Measurements from ENCODE around the gene ADAMTS17. TPM values are rescaled to one million over a fixed set of nuclear protein-coding genes. Genes with fewer than 3 reads are reported as not detected.

Gene ADAMTS17
- total RNA-seq, 1 experiment from 2014 or later = 1.8 TPM

DNA sequence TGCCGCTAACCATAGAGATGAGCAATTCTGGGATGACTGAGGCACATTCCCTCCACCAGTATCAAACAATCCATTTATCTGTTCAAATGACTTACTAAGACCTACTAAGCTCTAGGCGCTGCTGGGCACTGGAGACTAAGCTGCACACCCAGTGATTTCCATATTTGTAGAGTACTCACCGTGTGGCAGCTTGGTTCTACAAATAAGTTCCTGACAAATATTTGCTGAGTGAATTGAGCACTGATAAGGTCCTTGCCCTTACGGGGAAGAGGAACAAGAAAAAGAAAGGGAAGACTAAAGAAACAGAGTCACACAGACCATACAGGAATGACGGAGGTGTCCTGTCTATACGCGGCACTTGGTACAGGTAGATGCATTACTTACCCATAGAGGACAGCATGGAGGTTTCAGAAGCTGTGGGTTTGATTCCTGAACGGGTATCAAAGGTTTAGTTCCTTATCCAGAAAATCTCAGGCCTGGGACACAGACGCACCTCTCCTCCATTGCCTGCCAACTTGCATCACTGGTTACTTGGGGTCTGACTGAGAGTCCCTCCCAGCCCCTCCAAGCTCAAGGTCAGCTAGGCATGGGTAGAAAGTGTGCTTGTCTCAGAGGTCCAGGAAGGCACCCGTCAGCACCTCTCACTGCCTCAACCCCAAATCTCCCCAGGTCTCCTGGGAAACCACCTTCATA, 310.0 kb downstream of the ADAMTS17 start:
- Mint-ChIP-seq H3K36me3 (peaks cover 22% of the 10 kb centered on the region), H3K4me3 (no peak overlapping the region), H3K9me3 (peaks cover 23% of the 10 kb centered on the region), H3K27me3 (ENCODE audit: low read depth) (no peaks in the 10 kb centered on the region; the same call in 1 of the 2 replicates), H3K27ac (no peak overlapping the region; the same call in 1 of the 2 replicates), H3K4me1 (no peaks in the 10 kb centered on the region)
- ChIA-PET POLR2A (interaction anchor here (0.8 kb wide), 1 partner anchor 11 kb away, joined by 4 read pairs; no protein-coding TSS in a partner anchor), CTCF (no interaction called here)
- ATAC-seq = no peak
- DNase-seq (ENCODE audit: low spot score) = no peak
- no peak for TF ChIP-seq TP53 (CRISPR knock-in tag; IDR thresholded peaks at IDR 0.05)
- TF ChIP-seq, protein P1, sequence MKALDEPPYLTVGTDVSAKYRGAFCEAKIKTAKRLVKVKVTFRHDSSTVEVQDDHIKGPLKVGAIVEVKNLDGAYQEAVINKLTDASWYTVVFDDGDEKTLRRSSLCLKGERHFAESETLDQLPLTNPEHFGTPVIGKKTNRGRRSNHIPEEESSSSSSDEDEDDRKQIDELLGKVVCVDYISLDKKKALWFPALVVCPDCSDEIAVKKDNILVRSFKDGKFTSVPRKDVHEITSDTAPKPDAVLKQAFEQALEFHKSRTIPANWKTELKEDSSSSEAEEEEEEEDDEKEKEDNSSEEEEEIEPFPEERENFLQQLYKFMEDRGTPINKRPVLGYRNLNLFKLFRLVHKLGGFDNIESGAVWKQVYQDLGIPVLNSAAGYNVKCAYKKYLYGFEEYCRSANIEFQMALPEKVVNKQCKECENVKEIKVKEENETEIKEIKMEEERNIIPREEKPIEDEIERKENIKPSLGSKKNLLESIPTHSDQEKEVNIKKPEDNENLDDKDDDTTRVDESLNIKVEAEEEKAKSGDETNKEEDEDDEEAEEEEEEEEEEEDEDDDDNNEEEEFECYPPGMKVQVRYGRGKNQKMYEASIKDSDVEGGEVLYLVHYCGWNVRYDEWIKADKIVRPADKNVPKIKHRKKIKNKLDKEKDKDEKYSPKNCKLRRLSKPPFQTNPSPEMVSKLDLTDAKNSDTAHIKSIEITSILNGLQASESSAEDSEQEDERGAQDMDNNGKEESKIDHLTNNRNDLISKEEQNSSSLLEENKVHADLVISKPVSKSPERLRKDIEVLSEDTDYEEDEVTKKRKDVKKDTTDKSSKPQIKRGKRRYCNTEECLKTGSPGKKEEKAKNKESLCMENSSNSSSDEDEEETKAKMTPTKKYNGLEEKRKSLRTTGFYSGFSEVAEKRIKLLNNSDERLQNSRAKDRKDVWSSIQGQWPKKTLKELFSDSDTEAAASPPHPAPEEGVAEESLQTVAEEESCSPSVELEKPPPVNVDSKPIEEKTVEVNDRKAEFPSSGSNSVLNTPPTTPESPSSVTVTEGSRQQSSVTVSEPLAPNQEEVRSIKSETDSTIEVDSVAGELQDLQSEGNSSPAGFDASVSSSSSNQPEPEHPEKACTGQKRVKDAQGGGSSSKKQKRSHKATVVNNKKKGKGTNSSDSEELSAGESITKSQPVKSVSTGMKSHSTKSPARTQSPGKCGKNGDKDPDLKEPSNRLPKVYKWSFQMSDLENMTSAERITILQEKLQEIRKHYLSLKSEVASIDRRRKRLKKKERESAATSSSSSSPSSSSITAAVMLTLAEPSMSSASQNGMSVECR (CRISPR knock-in tag; IDR thresholded peaks at IDR 0.05; ENCODE audit: borderline replicate concordance) = no peak
- no peak for TF ChIP-seq ZBTB21 (CRISPR knock-in tag; IDR thresholded peaks at IDR 0.05; ENCODE audit: borderline replicate concordance)
- TF ChIP-seq JAZF1 (CRISPR knock-in tag; IDR thresholded peaks at IDR 0.05) = no peak
- no peak for TF ChIP-seq ATF1 (CRISPR knock-in tag; IDR thresholded peaks at IDR 0.05)
- TF ChIP-seq, protein P2, sequence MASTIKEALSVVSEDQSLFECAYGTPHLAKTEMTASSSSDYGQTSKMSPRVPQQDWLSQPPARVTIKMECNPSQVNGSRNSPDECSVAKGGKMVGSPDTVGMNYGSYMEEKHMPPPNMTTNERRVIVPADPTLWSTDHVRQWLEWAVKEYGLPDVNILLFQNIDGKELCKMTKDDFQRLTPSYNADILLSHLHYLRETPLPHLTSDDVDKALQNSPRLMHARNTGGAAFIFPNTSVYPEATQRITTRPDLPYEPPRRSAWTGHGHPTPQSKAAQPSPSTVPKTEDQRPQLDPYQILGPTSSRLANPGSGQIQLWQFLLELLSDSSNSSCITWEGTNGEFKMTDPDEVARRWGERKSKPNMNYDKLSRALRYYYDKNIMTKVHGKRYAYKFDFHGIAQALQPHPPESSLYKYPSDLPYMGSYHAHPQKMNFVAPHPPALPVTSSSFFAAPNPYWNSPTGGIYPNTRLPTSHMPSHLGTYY (CRISPR knock-in tag; IDR thresholded peaks at IDR 0.05) = no peak
- TF ChIP-seq, protein P3, sequence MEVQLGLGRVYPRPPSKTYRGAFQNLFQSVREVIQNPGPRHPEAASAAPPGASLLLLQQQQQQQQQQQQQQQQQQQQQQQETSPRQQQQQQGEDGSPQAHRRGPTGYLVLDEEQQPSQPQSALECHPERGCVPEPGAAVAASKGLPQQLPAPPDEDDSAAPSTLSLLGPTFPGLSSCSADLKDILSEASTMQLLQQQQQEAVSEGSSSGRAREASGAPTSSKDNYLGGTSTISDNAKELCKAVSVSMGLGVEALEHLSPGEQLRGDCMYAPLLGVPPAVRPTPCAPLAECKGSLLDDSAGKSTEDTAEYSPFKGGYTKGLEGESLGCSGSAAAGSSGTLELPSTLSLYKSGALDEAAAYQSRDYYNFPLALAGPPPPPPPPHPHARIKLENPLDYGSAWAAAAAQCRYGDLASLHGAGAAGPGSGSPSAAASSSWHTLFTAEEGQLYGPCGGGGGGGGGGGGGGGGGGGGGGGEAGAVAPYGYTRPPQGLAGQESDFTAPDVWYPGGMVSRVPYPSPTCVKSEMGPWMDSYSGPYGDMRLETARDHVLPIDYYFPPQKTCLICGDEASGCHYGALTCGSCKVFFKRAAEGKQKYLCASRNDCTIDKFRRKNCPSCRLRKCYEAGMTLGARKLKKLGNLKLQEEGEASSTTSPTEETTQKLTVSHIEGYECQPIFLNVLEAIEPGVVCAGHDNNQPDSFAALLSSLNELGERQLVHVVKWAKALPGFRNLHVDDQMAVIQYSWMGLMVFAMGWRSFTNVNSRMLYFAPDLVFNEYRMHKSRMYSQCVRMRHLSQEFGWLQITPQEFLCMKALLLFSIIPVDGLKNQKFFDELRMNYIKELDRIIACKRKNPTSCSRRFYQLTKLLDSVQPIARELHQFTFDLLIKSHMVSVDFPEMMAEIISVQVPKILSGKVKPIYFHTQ (CRISPR knock-in tag; IDR thresholded peaks at IDR 0.05) = no peak
- no peak for TF ChIP-seq ZNF121 (CRISPR knock-in tag; IDR thresholded peaks at IDR 0.05)
- TF ChIP-seq ZNF396 (CRISPR knock-in tag; IDR thresholded peaks at IDR 0.05; ENCODE audit: borderline replicate concordance) = no peak
- TF ChIP-seq TEAD1 (CRISPR knock-in tag; IDR thresholded peaks at IDR 0.05) = no peak
- TF ChIP-seq ZNF263 (CRISPR knock-in tag; IDR thresholded peaks at IDR 0.05; ENCODE audit: low read depth) = no peak
- TF ChIP-seq, protein P4, sequence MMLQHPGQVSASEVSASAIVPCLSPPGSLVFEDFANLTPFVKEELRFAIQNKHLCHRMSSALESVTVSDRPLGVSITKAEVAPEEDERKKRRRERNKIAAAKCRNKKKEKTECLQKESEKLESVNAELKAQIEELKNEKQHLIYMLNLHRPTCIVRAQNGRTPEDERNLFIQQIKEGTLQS (CRISPR knock-in tag; conservative IDR thresholded peaks at IDR 0.05) = no peak
- TF ChIP-seq, protein P5, sequence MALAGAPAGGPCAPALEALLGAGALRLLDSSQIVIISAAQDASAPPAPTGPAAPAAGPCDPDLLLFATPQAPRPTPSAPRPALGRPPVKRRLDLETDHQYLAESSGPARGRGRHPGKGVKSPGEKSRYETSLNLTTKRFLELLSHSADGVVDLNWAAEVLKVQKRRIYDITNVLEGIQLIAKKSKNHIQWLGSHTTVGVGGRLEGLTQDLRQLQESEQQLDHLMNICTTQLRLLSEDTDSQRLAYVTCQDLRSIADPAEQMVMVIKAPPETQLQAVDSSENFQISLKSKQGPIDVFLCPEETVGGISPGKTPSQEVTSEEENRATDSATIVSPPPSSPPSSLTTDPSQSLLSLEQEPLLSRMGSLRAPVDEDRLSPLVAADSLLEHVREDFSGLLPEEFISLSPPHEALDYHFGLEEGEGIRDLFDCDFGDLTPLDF (CRISPR knock-in tag; IDR thresholded peaks at IDR 0.05) = no peak
- TF ChIP-seq FOXP1 (CRISPR knock-in tag; IDR thresholded peaks at IDR 0.05; ENCODE audit: borderline replicate concordance) = no peak
- TF ChIP-seq JUN (CRISPR knock-in tag; IDR thresholded peaks at IDR 0.05) = no peak
- TF ChIP-seq, protein P6, sequence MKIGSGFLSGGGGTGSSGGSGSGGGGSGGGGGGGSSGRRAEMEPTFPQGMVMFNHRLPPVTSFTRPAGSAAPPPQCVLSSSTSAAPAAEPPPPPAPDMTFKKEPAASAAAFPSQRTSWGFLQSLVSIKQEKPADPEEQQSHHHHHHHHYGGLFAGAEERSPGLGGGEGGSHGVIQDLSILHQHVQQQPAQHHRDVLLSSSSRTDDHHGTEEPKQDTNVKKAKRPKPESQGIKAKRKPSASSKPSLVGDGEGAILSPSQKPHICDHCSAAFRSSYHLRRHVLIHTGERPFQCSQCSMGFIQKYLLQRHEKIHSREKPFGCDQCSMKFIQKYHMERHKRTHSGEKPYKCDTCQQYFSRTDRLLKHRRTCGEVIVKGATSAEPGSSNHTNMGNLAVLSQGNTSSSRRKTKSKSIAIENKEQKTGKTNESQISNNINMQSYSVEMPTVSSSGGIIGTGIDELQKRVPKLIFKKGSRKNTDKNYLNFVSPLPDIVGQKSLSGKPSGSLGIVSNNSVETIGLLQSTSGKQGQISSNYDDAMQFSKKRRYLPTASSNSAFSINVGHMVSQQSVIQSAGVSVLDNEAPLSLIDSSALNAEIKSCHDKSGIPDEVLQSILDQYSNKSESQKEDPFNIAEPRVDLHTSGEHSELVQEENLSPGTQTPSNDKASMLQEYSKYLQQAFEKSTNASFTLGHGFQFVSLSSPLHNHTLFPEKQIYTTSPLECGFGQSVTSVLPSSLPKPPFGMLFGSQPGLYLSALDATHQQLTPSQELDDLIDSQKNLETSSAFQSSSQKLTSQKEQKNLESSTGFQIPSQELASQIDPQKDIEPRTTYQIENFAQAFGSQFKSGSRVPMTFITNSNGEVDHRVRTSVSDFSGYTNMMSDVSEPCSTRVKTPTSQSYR (CRISPR knock-in tag; IDR thresholded peaks at IDR 0.05) = no peak
- TF ChIP-seq, protein P7, sequence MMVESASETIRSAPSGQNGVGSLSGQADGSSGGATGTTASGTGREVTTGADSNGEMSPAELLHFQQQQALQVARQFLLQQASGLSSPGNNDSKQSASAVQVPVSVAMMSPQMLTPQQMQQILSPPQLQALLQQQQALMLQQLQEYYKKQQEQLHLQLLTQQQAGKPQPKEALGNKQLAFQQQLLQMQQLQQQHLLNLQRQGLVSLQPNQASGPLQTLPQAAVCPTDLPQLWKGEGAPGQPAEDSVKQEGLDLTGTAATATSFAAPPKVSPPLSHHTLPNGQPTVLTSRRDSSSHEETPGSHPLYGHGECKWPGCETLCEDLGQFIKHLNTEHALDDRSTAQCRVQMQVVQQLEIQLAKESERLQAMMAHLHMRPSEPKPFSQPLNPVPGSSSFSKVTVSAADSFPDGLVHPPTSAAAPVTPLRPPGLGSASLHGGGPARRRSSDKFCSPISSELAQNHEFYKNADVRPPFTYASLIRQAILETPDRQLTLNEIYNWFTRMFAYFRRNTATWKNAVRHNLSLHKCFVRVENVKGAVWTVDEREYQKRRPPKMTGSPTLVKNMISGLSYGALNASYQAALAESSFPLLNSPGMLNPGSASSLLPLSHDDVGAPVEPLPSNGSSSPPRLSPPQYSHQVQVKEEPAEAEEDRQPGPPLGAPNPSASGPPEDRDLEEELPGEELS (CRISPR knock-in tag; IDR thresholded peaks at IDR 0.05) = no peak
- no peak for TF ChIP-seq TCF7 (CRISPR knock-in tag; IDR thresholded peaks at IDR 0.05; ENCODE audit: low read depth)
- TF ChIP-seq, protein P8, sequence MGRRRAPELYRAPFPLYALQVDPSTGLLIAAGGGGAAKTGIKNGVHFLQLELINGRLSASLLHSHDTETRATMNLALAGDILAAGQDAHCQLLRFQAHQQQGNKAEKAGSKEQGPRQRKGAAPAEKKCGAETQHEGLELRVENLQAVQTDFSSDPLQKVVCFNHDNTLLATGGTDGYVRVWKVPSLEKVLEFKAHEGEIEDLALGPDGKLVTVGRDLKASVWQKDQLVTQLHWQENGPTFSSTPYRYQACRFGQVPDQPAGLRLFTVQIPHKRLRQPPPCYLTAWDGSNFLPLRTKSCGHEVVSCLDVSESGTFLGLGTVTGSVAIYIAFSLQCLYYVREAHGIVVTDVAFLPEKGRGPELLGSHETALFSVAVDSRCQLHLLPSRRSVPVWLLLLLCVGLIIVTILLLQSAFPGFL (CRISPR knock-in tag; IDR thresholded peaks at IDR 0.05; ENCODE audit: borderline replicate concordance) = no peak
- TF ChIP-seq NFATC4 (CRISPR knock-in tag; IDR thresholded peaks at IDR 0.05) = no peak
